Measurements from ENCODE around the gene ABCC11.
"Not testable (repeated sequence)": the region's sequence is repeated elsewhere in the genome, so short reads cannot be mapped to it uniquely, and the experiment has no call there.

The ABCC11 gene

GRCh38 chr16:48184681-48185080 lies 62.7 kb downstream of the ABCC11 start:
- no peak overlapping the region for H3K4me3 ChIP-seq (ENCODE audit: low read depth in 1 of 2, low read length in 2 of 2)
- H3K4me1 ChIP-seq (ENCODE audit: control insufficient read depth in 1 of 2, insufficient read depth in 2 of 2, low read length in 2 of 2), result peaks cover 3 to 6% of the 10 kb centered on the region in 2 donors
- no peaks in the 10 kb centered on the region for H3K36me3 ChIP-seq (ENCODE audit: control insufficient read depth in 1 of 2, insufficient read depth in 2 of 2, low read length in 2 of 2)
- no peaks in the 10 kb centered on the region for H3K9me3 ChIP-seq (ENCODE audit: control insufficient read depth in 1 of 2, low read length in 2 of 2)
- H3K27ac ChIP-seq (ENCODE audit: low read depth, low read length), result no peak overlapping the region
- no peak overlapping the region for H3K9ac ChIP-seq (ENCODE audit: low read depth in 1 of 2, low read length in 2 of 2)
- H3K27me3 ChIP-seq (ENCODE audit: control insufficient read depth in 1 of 2, insufficient read depth in 2 of 2, low read length in 2 of 2), result no peaks in the 10 kb centered on the region

- no peaks in the 10 kb centered on the region for H3K27me3 ChIP-seq (ENCODE audit: control insufficient read depth in 1 of 2, insufficient read depth in 2 of 2, low read length in 2 of 2)
- no peak overlapping the region for H3K9ac ChIP-seq (ENCODE audit: low read depth in 1 of 2, low read length in 2 of 2)
- no peaks in the 10 kb centered on the region for H3K9me3 ChIP-seq (ENCODE audit: control insufficient read depth in 1 of 2, low read length in 2 of 2)
- no peak overlapping the region for H3K4me3 ChIP-seq (ENCODE audit: low read depth in 1 of 2, low read length in 2 of 2)
- H3K4me1 ChIP-seq (ENCODE audit: control insufficient read depth in 1 of 2, insufficient read depth in 2 of 2, low read length in 2 of 2), result peaks cover 0 to 3% of the 10 kb centered on the region in 2 donors
- no peaks in the 10 kb centered on the region for H3K36me3 ChIP-seq (ENCODE audit: control insufficient read depth in 1 of 2, insufficient read depth in 2 of 2, low read length in 2 of 2)
- no peak overlapping the region for H3K27ac ChIP-seq (ENCODE audit: low read depth, low read length)
Measured at GRCh38 chr16:48182979-48183537, 64.3 kb downstream of the ABCC11 start.

- not testable (repeated sequence) for H3K36me3 ChIP-seq (ENCODE audit: control insufficient read depth in 1 of 2, insufficient read depth in 2 of 2, low read length in 2 of 2); H3K4me1 ChIP-seq (ENCODE audit: control insufficient read depth in 1 of 2, insufficient read depth in 2 of 2, low read length in 2 of 2); H3K9ac ChIP-seq (ENCODE audit: low read depth in 1 of 2, low read length in 2 of 2); H3K9me3 ChIP-seq (ENCODE audit: control insufficient read depth in 1 of 2, low read length in 2 of 2); H3K27ac ChIP-seq (ENCODE audit: low read depth, low read length); H3K27me3 ChIP-seq (ENCODE audit: control insufficient read depth in 1 of 2, insufficient read depth in 2 of 2, low read length in 2 of 2); H3K4me3 ChIP-seq (ENCODE audit: low read depth in 1 of 2, low read length in 2 of 2)
Measured at GRCh38 chr16:48181746-48182520, 65.4 kb downstream of the ABCC11 start.

GRCh38 chr16:48180868-48181480 lies 66.4 kb downstream of the ABCC11 start:
- Histone ChIP-seq H3K27ac (ENCODE audit: low read depth, low read length) (no peak overlapping the region), H3K27me3 (ENCODE audit: control insufficient read depth in 1 of 2, insufficient read depth in 2 of 2, low read length in 2 of 2) (no peaks in the 10 kb centered on the region), H3K4me3 (ENCODE audit: low read depth in 1 of 2, low read length in 2 of 2) (no peak overlapping the region), H3K36me3 (ENCODE audit: control insufficient read depth in 1 of 2, insufficient read depth in 2 of 2, low read length in 2 of 2) (no peaks in the 10 kb centered on the region), H3K9ac (ENCODE audit: low read depth in 1 of 2, low read length in 2 of 2) (no peak overlapping the region), H3K9me3 (ENCODE audit: control insufficient read depth in 1 of 2, low read length in 2 of 2) (no peaks in the 10 kb centered on the region), H3K4me1 (ENCODE audit: control insufficient read depth in 1 of 2, insufficient read depth in 2 of 2, low read length in 2 of 2) (peaks cover 0 to 3% of the 10 kb centered on the region in 2 donors)

- Histone ChIP-seq H3K9ac (ENCODE audit: low read depth in 1 of 2, low read length in 2 of 2) (no peak overlapping the region), H3K27me3 (ENCODE audit: control insufficient read depth in 1 of 2, insufficient read depth in 2 of 2, low read length in 2 of 2) (no peaks in the 10 kb centered on the region), H3K9me3 (ENCODE audit: control insufficient read depth in 1 of 2, low read length in 2 of 2) (no peaks in the 10 kb centered on the region), H3K4me3 (ENCODE audit: low read depth in 1 of 2, low read length in 2 of 2) (no peak overlapping the region), H3K27ac (ENCODE audit: low read depth, low read length) (no peak overlapping the region), H3K36me3 (ENCODE audit: control insufficient read depth in 1 of 2, insufficient read depth in 2 of 2, low read length in 2 of 2) (no peaks in the 10 kb centered on the region), H3K4me1 (ENCODE audit: control insufficient read depth in 1 of 2, insufficient read depth in 2 of 2, low read length in 2 of 2) (peaks cover 0 to 3% of the 10 kb centered on the region in 2 donors)
Measured at GRCh38 chr16:48176635-48177408, 70.5 kb downstream of the ABCC11 start.

- Histone ChIP-seq H3K4me1 (ENCODE audit: control insufficient read depth in 1 of 2, insufficient read depth in 2 of 2, low read length in 2 of 2) (no peaks in the 10 kb centered on the region), H3K4me3 (ENCODE audit: low read depth in 1 of 2, low read length in 2 of 2) (no peak overlapping the region), H3K27me3 (ENCODE audit: control insufficient read depth in 1 of 2, insufficient read depth in 2 of 2, low read length in 2 of 2) (no peaks in the 10 kb centered on the region), H3K9ac (ENCODE audit: low read depth in 1 of 2, low read length in 2 of 2) (no peak overlapping the region), H3K9me3 (ENCODE audit: control insufficient read depth in 1 of 2, low read length in 2 of 2) (no peaks in the 10 kb centered on the region), H3K36me3 (ENCODE audit: control insufficient read depth in 1 of 2, insufficient read depth in 2 of 2, low read length in 2 of 2) (no peaks in the 10 kb centered on the region), H3K27ac (ENCODE audit: low read depth, low read length) (no peak overlapping the region)
Measured at GRCh38 chr16:48173889-48174288, 73.5 kb downstream of the ABCC11 start.

DNA sequence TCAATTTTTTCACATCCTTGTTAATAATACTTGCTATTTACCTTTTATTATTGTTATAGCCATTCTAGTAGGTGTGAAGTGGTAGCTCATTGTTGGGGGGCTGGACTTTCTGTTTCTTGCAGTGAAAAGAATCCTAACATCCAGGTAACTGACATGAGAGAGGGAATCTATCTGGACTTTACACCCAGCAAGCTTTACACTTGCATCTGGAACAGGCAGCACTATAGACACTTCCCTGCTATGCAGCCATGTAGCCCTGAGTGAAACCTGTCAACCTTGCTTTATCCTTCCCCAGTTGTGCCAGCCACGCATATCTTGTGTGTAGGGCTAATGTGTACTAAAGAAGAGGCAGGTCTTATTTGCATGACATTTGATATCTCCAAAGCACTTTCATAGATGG lies 74.7 kb downstream of the ABCC11 start:
- no peaks in the 10 kb centered on the region for H3K36me3 ChIP-seq (ENCODE audit: control insufficient read depth in 1 of 2, insufficient read depth in 2 of 2, low read length in 2 of 2)
- no peak overlapping the region for H3K9ac ChIP-seq (ENCODE audit: low read depth in 1 of 2, low read length in 2 of 2)
- H3K27ac ChIP-seq (ENCODE audit: low read depth, low read length), result no peak overlapping the region
- no peaks in the 10 kb centered on the region for H3K9me3 ChIP-seq (ENCODE audit: control insufficient read depth in 1 of 2, low read length in 2 of 2)
- no peaks in the 10 kb centered on the region for H3K4me1 ChIP-seq (ENCODE audit: control insufficient read depth in 1 of 2, insufficient read depth in 2 of 2, low read length in 2 of 2)
- H3K4me3 ChIP-seq (ENCODE audit: low read depth in 1 of 2, low read length in 2 of 2), result no peak overlapping the region
- H3K27me3 ChIP-seq (ENCODE audit: control insufficient read depth in 1 of 2, insufficient read depth in 2 of 2, low read length in 2 of 2), result no peaks in the 10 kb centered on the region

GRCh38 chr16:48169896-48170295 lies 77.4 kb downstream of the ABCC11 start:
- Histone ChIP-seq H3K4me1 (ENCODE audit: control insufficient read depth in 1 of 2, insufficient read depth in 2 of 2, low read length in 2 of 2) (no peaks in the 10 kb centered on the region), H3K9ac (ENCODE audit: low read depth in 1 of 2, low read length in 2 of 2) (no peak overlapping the region), H3K36me3 (ENCODE audit: control insufficient read depth in 1 of 2, insufficient read depth in 2 of 2, low read length in 2 of 2) (no peaks in the 10 kb centered on the region), H3K27me3 (ENCODE audit: control insufficient read depth in 1 of 2, insufficient read depth in 2 of 2, low read length in 2 of 2) (no peaks in the 10 kb centered on the region), H3K9me3 (ENCODE audit: control insufficient read depth in 1 of 2, low read length in 2 of 2) (no peaks in the 10 kb centered on the region), H3K4me3 (ENCODE audit: low read depth in 1 of 2, low read length in 2 of 2) (no peak overlapping the region), H3K27ac (ENCODE audit: low read depth, low read length) (no peak overlapping the region)

DNA sequence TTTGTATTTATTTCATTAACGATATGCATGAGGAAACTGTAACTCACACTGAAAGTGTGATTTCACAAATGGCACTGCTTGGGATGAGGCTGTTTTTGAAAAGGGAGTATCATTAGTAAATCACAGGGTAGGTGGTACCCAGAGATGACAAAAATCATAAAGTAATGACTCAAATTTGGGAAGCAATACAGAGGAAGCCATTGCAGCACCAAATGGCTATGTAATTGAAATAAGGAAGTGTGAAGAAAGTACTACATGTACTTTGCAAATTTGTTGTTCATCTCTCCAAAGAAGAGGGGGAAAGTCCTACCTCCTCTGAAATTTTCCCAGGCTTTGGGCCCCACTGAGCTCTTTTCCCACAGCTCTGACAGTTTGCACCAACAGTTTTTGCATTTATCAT lies 79.3 kb downstream of the ABCC11 start:
- no peaks in the 10 kb centered on the region for H3K9me3 ChIP-seq (ENCODE audit: control insufficient read depth in 1 of 2, low read length in 2 of 2)
- H3K9ac ChIP-seq (ENCODE audit: low read depth in 1 of 2, low read length in 2 of 2), result no peak overlapping the region
- H3K36me3 ChIP-seq (ENCODE audit: control insufficient read depth in 1 of 2, insufficient read depth in 2 of 2, low read length in 2 of 2), result no peaks in the 10 kb centered on the region
- H3K4me1 ChIP-seq (ENCODE audit: control insufficient read depth in 1 of 2, insufficient read depth in 2 of 2, low read length in 2 of 2), result no peaks in the 10 kb centered on the region
- no peak overlapping the region for H3K4me3 ChIP-seq (ENCODE audit: low read depth in 1 of 2, low read length in 2 of 2)
- no peaks in the 10 kb centered on the region for H3K27me3 ChIP-seq (ENCODE audit: control insufficient read depth in 1 of 2, insufficient read depth in 2 of 2, low read length in 2 of 2)
- no peak overlapping the region for H3K27ac ChIP-seq (ENCODE audit: low read depth, low read length)

GRCh38 chr16:48166617-48167016 lies 80.7 kb downstream of the ABCC11 start:
- H3K27ac ChIP-seq (ENCODE audit: low read depth, low read length); H3K9ac ChIP-seq (ENCODE audit: low read depth in 1 of 2, low read length in 2 of 2); H3K4me3 ChIP-seq (ENCODE audit: low read depth in 1 of 2, low read length in 2 of 2); H3K36me3 ChIP-seq (ENCODE audit: control insufficient read depth in 1 of 2, insufficient read depth in 2 of 2, low read length in 2 of 2); H3K27me3 ChIP-seq (ENCODE audit: control insufficient read depth in 1 of 2, insufficient read depth in 2 of 2, low read length in 2 of 2); H3K9me3 ChIP-seq (ENCODE audit: control insufficient read depth in 1 of 2, low read length in 2 of 2); H3K4me1 ChIP-seq (ENCODE audit: control insufficient read depth in 1 of 2, insufficient read depth in 2 of 2, low read length in 2 of 2): not testable (repeated sequence)
